Uterus (tissue), 2 donors: ENCODE data around the gene PHF19.

Source experiments
- POLR2A ChIP-seq, 2 donors: fragments of 450-650 bp; IDR thresholded peaks; one replicate each; pipeline ENCODE4 v1.6.1; 2016; ENCODE audit warnings: antibody characterized with exemption in 2 of 2, mild to moderate bottlenecking in 1 of 2, moderate library complexity in 1 of 2
- TF ChIP-seq, protein P1 (sequence below), 4 experiments: fragments of 200-600 bp in 2 of 4; fragments of 450-650 bp in 2 of 4; sonication (generic) in 2 of 4; IDR thresholded peaks; one replicate each; pipeline ENCODE4 v1.5.1; 2016 to 2019; ENCODE audit warnings: antibody characterized with exemption in 4 of 4, mild to moderate bottlenecking in 2 of 4, moderate library complexity in 1 of 4

DNA sequence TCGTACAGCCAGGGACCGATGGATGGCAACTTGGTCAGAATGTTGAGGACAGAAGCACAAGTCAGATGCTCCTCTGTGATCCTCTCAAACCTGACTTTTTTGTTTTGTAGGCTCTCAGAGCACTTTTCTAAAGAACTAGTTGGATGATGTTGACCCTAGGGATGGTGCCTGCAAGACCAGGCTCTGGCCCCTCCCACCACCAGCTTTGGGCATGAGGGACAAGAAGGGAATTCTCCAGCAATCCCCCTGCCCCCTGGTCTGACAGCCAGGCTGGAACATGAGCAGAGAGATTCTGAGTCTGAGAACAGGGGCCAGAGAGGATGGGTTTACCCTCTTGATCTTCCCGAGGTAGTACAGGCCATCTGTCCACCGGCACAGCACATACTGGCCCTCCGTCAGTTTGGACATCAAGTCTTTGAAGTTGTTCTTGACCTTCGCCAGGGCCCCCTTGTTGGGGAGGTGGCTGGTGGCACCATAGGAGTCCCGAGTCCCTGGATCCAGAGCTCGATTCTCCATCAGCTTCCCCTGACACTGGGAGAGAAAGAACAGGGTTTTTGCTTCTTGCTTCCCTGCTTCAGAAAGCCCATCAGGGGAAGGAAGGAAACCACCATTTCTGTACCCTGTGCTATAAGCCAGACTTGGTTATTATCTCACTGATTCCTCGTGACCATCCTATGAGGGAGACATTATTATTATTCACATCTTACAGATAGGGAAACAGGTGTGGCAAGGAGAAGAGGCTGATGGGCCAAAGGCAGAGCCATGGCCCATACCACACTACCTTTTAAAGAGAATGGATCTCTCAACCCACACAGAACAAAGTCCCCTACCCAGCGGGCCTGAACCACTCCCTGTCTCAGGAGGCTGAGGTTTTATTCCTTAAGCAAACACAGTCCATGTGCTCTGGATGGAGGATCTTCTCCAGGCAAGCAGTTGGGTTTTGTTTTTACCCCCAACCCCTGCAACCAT lies 2.5 kb downstream of the PHF19 start:
- TF ChIP-seq, protein P1, sequence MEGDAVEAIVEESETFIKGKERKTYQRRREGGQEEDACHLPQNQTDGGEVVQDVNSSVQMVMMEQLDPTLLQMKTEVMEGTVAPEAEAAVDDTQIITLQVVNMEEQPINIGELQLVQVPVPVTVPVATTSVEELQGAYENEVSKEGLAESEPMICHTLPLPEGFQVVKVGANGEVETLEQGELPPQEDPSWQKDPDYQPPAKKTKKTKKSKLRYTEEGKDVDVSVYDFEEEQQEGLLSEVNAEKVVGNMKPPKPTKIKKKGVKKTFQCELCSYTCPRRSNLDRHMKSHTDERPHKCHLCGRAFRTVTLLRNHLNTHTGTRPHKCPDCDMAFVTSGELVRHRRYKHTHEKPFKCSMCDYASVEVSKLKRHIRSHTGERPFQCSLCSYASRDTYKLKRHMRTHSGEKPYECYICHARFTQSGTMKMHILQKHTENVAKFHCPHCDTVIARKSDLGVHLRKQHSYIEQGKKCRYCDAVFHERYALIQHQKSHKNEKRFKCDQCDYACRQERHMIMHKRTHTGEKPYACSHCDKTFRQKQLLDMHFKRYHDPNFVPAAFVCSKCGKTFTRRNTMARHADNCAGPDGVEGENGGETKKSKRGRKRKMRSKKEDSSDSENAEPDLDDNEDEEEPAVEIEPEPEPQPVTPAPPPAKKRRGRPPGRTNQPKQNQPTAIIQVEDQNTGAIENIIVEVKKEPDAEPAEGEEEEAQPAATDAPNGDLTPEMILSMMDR (IDR thresholded peaks at IDR 0.05) = no peak
- TF ChIP-seq POLR2A (IDR thresholded peaks at IDR 0.05) = no peak
